ENCODE measurements around the gene TMEM205.

Gene TMEM205

DNA sequence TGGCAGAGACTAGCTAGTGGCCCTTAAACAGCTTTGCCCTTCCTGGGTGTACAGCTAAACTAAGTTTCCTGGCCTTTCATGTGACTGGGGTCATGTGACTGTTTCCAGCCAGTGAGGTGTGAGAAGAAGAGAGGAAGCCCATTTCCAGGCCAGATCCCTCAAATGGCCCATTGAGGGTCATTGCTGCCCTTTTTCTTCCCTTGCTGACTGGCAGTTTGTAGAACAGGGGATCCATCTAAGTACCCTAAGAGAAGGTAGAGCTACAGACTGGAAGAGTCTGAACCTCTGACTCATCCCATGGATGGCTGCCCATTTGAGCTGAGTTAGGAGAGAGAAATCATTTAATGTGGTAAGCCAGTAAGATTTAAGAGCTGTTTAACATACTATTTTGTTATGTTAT is 31.2 kb upstream of the TMEM205 start:
- peak; percentile 87 for DNase-seq (ENCODE audit: low read depth)
- TF ChIP-seq, protein P1, sequence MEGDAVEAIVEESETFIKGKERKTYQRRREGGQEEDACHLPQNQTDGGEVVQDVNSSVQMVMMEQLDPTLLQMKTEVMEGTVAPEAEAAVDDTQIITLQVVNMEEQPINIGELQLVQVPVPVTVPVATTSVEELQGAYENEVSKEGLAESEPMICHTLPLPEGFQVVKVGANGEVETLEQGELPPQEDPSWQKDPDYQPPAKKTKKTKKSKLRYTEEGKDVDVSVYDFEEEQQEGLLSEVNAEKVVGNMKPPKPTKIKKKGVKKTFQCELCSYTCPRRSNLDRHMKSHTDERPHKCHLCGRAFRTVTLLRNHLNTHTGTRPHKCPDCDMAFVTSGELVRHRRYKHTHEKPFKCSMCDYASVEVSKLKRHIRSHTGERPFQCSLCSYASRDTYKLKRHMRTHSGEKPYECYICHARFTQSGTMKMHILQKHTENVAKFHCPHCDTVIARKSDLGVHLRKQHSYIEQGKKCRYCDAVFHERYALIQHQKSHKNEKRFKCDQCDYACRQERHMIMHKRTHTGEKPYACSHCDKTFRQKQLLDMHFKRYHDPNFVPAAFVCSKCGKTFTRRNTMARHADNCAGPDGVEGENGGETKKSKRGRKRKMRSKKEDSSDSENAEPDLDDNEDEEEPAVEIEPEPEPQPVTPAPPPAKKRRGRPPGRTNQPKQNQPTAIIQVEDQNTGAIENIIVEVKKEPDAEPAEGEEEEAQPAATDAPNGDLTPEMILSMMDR (conservative IDR thresholded peaks at IDR 0.05; ENCODE audit: low read depth, low read length), result no peak
- H3K4me3 ChIP-seq (ENCODE audit: low read depth, low read length), result no peak overlapping the region

DNA sequence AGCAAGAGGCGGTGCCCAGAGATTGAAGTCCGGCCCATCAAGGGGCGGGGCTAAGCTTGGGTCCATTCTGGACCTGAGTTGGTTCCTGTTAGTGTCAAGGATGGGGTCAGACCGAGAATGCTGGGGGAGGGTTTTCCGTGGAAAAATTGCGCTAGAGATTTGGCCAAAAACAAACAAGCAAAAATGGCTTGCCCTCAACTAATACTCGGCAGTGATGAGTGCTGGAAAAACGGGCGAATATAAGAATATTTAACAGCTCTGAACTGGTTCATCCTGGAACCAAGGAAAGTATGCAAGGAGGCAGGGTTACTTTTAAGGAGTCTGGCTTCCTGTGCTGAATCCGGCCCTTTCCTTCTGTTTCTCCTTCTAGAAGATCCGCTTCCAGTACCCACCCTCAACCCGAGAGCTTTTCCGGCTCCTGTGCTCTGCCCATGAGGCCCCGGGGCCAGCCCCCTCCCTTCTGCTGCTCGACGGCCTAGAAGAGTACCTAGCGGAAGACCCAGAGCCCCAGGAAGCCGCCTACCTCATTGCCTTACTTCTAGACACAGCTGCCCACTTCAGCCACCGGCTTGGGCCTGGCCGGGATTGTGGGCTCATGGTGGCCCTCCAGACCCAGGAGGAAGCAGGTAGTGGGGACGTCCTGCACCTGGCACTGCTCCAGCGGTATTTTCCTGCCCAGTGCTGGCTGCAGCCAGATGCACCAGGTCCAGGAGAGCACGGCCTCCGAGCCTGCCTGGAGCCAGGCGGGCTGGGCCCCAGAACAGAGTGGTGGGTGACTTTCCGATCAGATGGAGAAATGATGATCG is 29.3 kb upstream of the TMEM205 start:
- peak overlapping the region; percentile 59 for H3K4me3 ChIP-seq (ENCODE audit: low read depth, low read length)
- TF ChIP-seq, protein P1 (conservative IDR thresholded peaks at IDR 0.05; ENCODE audit: low read depth, low read length), result no peak
- DNase-seq (ENCODE audit: low read depth), result no peak

DNA sequence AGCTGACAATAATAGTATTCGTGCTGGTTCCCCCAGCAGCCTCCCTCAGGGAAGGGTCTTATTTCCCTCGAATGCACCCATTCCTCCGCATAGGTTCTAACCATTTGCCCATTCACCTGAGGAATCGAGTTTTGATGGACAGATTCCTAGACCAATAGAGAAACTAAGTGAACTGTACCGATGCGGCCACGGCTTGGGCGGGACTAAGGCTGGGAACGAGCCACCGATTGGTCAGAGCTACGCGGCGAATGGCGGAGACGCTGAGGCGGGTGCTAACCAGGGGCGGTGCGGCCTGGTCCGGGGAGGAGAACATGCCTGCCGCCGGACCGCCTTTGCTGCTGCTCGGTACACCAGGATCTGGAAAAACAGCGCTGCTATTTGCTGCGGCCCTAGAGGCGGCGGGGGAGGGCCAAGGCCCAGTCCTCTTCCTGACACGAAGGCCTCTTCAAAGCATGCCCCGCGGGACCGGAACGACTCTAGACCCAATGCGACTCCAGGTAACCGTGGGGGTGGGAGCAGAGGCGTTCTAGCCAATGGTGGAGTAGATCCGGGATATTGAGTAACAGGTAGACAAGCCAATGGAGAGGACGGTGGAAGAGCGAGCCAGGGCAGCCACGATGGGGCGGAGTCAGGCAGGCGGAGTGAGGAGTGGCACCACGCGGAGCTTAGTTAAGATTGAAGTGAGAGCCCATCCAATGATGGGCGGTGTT is 28.5 kb upstream of the TMEM205 start, which contains the start of gene SWSAP1:
Gene SWSAP1, plus strand, starts transcription at position 234 of the 710 bp plus-strand sequence. Its CDS starts 15 bp downstream, at position 249.
- TF ChIP-seq, protein P1 (conservative IDR thresholded peaks at IDR 0.05; ENCODE audit: low read depth, low read length), result no peak
- H3K4me3 ChIP-seq (ENCODE audit: low read depth, low read length), result peak within 1 kb of the TSS; percentile 87
- peak; percentile 100 for DNase-seq (ENCODE audit: low read depth)

DNA sequence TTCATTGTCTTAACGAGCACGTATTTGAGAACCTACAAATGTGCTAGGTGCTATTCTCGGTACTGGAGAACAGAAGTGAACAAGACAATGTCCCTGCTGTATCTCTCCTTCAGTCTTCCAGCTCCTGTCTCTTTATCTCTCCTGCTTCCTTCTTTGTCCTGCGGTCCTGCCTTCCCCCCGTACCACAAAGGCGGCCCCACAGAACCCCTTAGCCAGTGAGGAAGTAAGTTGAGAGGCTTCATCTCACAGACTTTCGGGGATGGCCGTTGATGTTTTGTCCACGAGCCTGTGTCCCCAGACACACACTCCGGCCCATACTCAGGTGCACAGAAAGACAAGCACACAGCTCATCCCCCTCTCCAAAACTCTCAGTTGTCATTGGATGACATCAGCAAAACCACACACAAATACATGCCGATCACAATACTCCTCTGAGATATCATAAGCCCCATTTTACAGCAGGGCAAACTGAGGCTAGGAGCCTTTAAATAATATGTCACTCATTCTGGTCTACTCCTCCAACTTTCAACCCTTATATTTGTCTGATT is 27.9 kb upstream of the TMEM205 start:
- H3K4me3 ChIP-seq (ENCODE audit: low read depth, low read length), result peak overlapping the region; percentile 87
- TF ChIP-seq, protein P1 (conservative IDR thresholded peaks at IDR 0.05; ENCODE audit: low read depth, low read length), result no peak
- DNase-seq (ENCODE audit: low read depth), result no peak

DNA sequence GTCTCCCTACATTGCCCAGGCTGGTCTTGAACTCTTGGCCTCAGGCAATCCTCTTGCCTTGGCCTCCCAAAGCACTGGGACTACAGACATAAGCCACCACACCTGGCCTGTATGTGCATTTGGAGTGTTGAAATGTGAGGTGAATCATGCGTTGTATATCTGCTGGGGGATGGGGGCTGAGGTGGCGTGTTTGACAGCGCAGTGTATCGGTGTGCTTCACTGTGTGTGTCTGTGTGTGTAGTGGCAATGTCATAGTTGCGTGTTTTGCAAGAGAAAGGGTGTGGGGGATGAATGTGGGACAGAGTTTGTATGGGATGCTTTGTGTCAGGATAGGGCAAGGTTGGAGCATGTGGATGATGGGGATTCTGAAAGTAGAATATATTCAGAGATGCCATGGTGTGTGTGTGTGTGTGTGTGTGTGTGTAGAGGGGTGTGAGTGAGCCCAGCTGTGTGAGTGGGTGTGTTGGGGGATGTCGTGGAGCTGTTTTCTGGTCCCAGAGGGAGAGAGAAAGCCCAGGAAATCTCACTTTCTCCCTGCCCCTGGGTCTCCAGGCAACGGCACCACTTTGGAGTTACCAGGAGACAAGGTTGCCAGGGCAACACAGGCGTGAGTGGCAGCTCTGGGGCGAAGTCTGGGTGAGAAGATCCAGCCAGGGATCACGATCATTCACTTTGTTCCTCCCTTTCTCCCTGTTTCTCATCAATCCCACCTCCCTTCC is 27.3 kb upstream of the TMEM205 start:
- TF ChIP-seq, protein P1 (conservative IDR thresholded peaks at IDR 0.05; ENCODE audit: low read depth, low read length), result no peak
- H3K4me3 ChIP-seq (ENCODE audit: low read depth, low read length), result no peak overlapping the region
- DNase-seq (ENCODE audit: low read depth), result peak; percentile 19

DNA sequence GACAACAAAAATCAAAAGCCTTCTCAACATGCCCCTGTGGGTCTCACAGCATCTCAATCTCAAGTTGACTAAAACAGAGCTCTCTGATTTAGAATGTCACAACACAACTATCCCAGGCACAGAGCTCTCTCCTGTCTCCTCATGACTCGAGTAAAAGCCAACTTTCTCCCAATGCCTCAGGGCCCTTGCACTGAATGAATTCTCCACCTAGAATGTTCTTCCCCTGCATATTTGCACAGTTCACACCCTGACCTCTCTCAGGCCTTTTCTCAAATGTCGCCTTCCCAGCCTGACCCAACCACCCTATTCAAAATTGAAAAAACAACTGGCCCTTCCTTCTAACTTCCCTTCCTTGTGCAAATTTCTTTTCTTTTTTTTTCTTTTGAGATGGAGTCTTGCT is 24.7 kb upstream of the TMEM205 start:
- no peak for DNase-seq (ENCODE audit: low read depth)
- TF ChIP-seq, protein P1 (conservative IDR thresholded peaks at IDR 0.05; ENCODE audit: low read depth, low read length), result no peak
- no peak overlapping the region for H3K4me3 ChIP-seq (ENCODE audit: low read depth, low read length)

Data from choroid plexus epithelial cell (primary cell).